K562 (cell line): Measurements from ENCODE around the gene WASF2. TPM values are rescaled to one million over a fixed set of nuclear protein-coding genes. Genes with fewer than 3 reads are reported as not detected.

Source experiments
- ATAC-seq: fragments of 200-7000 bp; cut with Tn5 transposase; 3 replicates; pipeline ENCODE4 v1.9.1; 2020; ENCODE audit warnings: moderate library complexity
- BruUV-seq: library from RNA; stranded (reverse); fragments of 400-500 nt; replicated peaks from 2 replicates; lab custom pipeline; 2021; lab: Mats Ljungman, UMichigan
- CTCF ChIA-PET: fragments of 300-600 bp; formaldehyde crosslinking; extraction: SDS; loops from one replicate; lab custom pipeline; 2021; ENCODE audit warnings: low intra/inter-chr PET ratio; lab: Yijun Ruan, JAX
- POLR2A ChIA-PET: fragments of 300-600, 350-650 bp; sonication (Branson Sonifier 250); formaldehyde crosslinking; extraction: SDS; loops from one replicate; lab custom pipeline; 2021; ENCODE audit warnings: antibody characterized with exemption, inconsistent platforms; lab: Yijun Ruan, JAX
- DNase-seq, 4 experiments: peaks; one replicate each; pipeline versions ENCODE4 v3.0.0 to v3.0.0-alpha.2; 2011 to 2018; ENCODE audit warnings: low spot score in 3 of 4, mixed read lengths in 3 of 4; ENCODE audit errors: extremely low read depth in 1 of 4
- FAIRE-seq: peaks from 2 replicates; lab custom pipeline; 2011; peaks lifted over from hg19 to GRCh38; lab: Jason Lieb, UNC
- H2AFZ ChIP-seq: 2 replicates; pipeline ENCODE4 v1.6.0; 2011; ENCODE audit warnings: low read depth, low read length, control low read depth, inconsistent platforms
- H3K27ac ChIP-seq: fragments of 200-600 bp; 3 replicates; pipeline ENCODE4 v1.8.0; 2011; ENCODE audit warnings: low read depth, mild to moderate bottlenecking, control low read depth, inconsistent platforms, low read length, moderate library complexity, mixed read lengths; ENCODE audit errors: extremely low read depth
- H3K27me3 ChIP-seq, 2 experiments: fragments of 300-600 bp in 1 of 2; 2 replicates in 1 of 2; 3 replicates in 1 of 2; pipeline versions ENCODE4 v1.6.0 to v1.8.0; 2011; ENCODE audit warnings: inconsistent platforms in 2 of 2, low read length in 2 of 2, mild to moderate bottlenecking in 1 of 2, mixed read lengths in 1 of 2, moderate library complexity in 1 of 2; ENCODE audit not compliant: control insufficient read depth in 2 of 2, insufficient read depth in 2 of 2
- H3K36me3 ChIP-seq: fragments of 300-600 bp; 3 replicates; pipeline ENCODE4 v1.8.0; 2011; ENCODE audit warnings: mild to moderate bottlenecking, low read length, inconsistent platforms; ENCODE audit not compliant: control insufficient read depth, insufficient read depth
- H3K4me1 ChIP-seq, 2 experiments: fragments of 200-600 bp in 1 of 2; replicated peaks in 1 of 2; 2 replicates in 1 of 2; 3 replicates in 1 of 2; pipeline versions ENCODE4 v1.5.1 to v1.8.0; 2011; ENCODE audit warnings: inconsistent platforms in 2 of 2, low read length in 2 of 2, mild to moderate bottlenecking in 1 of 2, mixed read lengths in 1 of 2, moderate library complexity in 1 of 2; ENCODE audit not compliant: control insufficient read depth in 2 of 2, insufficient read depth in 2 of 2
- H3K4me2 ChIP-seq: 2 replicates; pipeline ENCODE4 v1.6.1; 2011; ENCODE audit warnings: low read length, control low read depth, inconsistent platforms, mixed read lengths; ENCODE audit not compliant: insufficient read depth
- H3K4me3 ChIP-seq: fragments of 200-600 bp; sonication (generic), shearing (Covaris generic); 2 replicates; pipeline ENCODE4 v1.5.1; 2016; ENCODE audit warnings: control low read depth, inconsistent platforms
- H3K79me2 ChIP-seq: fragments of 200-600 bp; 3 replicates; pipeline ENCODE4 v1.8.0; 2011; ENCODE audit warnings: low read length, inconsistent platforms; ENCODE audit not compliant: control insufficient read depth, insufficient read depth
- H3K9ac ChIP-seq, 2 experiments: 2 replicates each; pipeline versions ENCODE4 v1.6.0 to v1.6.1; 2011; ENCODE audit warnings: low read depth in 2 of 2, low read length in 2 of 2, control low read depth in 1 of 2, inconsistent platforms in 1 of 2, mild to moderate bottlenecking in 1 of 2, mixed read lengths in 1 of 2; ENCODE audit not compliant: insufficient read depth in 1 of 2
- H3K9me1 ChIP-seq: one replicate; pipeline ENCODE4 v1.6.0; 2011; ENCODE audit warnings: inconsistent platforms, mild to moderate bottlenecking, low read length, moderate library complexity; ENCODE audit not compliant: control insufficient read depth, insufficient read depth
- H3K9me3 ChIP-seq: replicated peaks from 2 replicates; pipeline ENCODE4 v1.5.1; 2011; ENCODE audit warnings: low read depth, low read length, inconsistent platforms; ENCODE audit not compliant: control insufficient read depth, insufficient read depth
- H4K20me1 ChIP-seq: replicated peaks from 2 replicates; pipeline ENCODE4 v1.6.1; 2011; ENCODE audit warnings: low read length, inconsistent platforms, mixed read lengths; ENCODE audit not compliant: control insufficient read depth, insufficient read depth
- BMI1 ChIP-seq: fragments of 150-350 bp; IDR thresholded peaks from 2 replicates; pipeline ENCODE4 v1.6.1; 2014; ENCODE audit warnings: low read length
- CBX1 ChIP-seq: sonication (generic); IDR thresholded peaks from 2 replicates; pipeline ENCODE4 v1.6.1; 2016; ENCODE audit warnings: antibody characterized with exemption, low read depth, mild to moderate bottlenecking
- CBX2 ChIP-seq: fragments of 200-600 bp; sonication (generic); IDR thresholded peaks from one replicate; pipeline ENCODE4 v1.6.1; 2012; ENCODE audit warnings: mild to moderate bottlenecking, low read length, inconsistent platforms; ENCODE audit not compliant: insufficient read depth, poor library complexity, severe bottlenecking
- EGR1 ChIP-seq: fragments of 450-650 bp; conservative IDR thresholded peaks from 2 replicates; pipeline ENCODE4 v1.6.1; 2017; ENCODE audit warnings: mild to moderate bottlenecking
- KDM5B ChIP-seq: fragments of 200-600 bp; sonication (generic); IDR thresholded peaks from 2 replicates; pipeline ENCODE4 v1.6.1; 2012; ENCODE audit warnings: low read depth, mild to moderate bottlenecking, moderate library complexity, low read length, control low read depth, inconsistent platforms; ENCODE audit not compliant: insufficient replicate concordance
- MXD1 ChIP-seq: fragments of 250-450 bp; sonication (Bioruptor Pico); IDR thresholded peaks from 2 replicates; pipeline ENCODE4 v1.8.0; 2021; ENCODE audit warnings: borderline replicate concordance, mild to moderate bottlenecking, moderate library complexity; ENCODE audit not compliant: poor library complexity, severe bottlenecking
- SREBF2 ChIP-seq: sonication (generic); formaldehyde crosslinking; IDR thresholded peaks from 2 replicates; pipeline ENCODE4 v1.4.0; 2020; ENCODE audit warnings: mild to moderate bottlenecking, missing genetic modification reagents
- TAL1 ChIP-seq: fragments of 450-650 bp; IDR thresholded peaks from 2 replicates; pipeline ENCODE4 v1.6.1; 2016; ENCODE audit warnings: mild to moderate bottlenecking
- ZNF143 ChIP-seq: sonication (generic); formaldehyde crosslinking; IDR thresholded peaks from 2 replicates; pipeline ENCODE4 v1.9.0; 2022; ENCODE audit warnings: mild to moderate bottlenecking, missing genetic modification reagents
- ZNF583 ChIP-seq: fragments of 250-450 bp; sonication (Bioruptor Pico); IDR thresholded peaks from 2 replicates; pipeline ENCODE4 v1.4.0; 2020
- WGBS: fragments of 100-300 bp; shearing (Covaris generic); methylation state at CpG from one replicate; pipeline ENCODE4 v1.1.6; 2016; ENCODE audit warnings: low coverage, mixed read lengths; ENCODE audit not compliant: insufficient coverage; ENCODE audit errors: missing lambda C conversion rate; 5-methylcytosine and 5-hydroxymethylcytosine counted together
- in situ Hi-C: fragments of 300-500 bp; cut with MboI; formaldehyde crosslinking; loops from 4 replicates; pipeline ENCODE4 v1.15.0; 2018; ENCODE audit warnings: inconsistent platforms, mixed read lengths
- intact Hi-C: fragments of 100-400 bp; cut with micrococcal nuclease; formaldehyde crosslinking; loops from 2 replicates; pipeline ENCODE4 v1.14.2; 2022
- polyA plus RNA-seq, 8 experiments: library from polyadenylated mRNA; depleted of rRNA in 4 of 8; stranded (reverse) in 5 of 8; unstranded in 3 of 8; fragments of >200 nt; fragmentation: Nextera tagmentation in 2 of 8; fragmentation: Illumina TruSeq in 1 of 8; extraction: Ambion mirVana in 2 of 8; extraction: Trizol in 1 of 8; gene quantifications; 2 replicates each; pipeline versions ENCODE4 v1.2.1 to v1.2.3, GENCODE V29; 2011 to 2014; ENCODE audit warnings: inconsistent platforms in 1 of 8, missing spikeins in 1 of 8
- total RNA-seq, 7 experiments: library from RNA; depleted of rRNA in 6 of 7; stranded (reverse); fragments of >200 nt in 6 of 7; fragmentation: Illumina TruSeq in 2 of 7; extraction: Trizol in 2 of 7; gene quantifications; 2 replicates each; pipeline versions ENCODE4 v1.2.1 to v1.2.3, GENCODE V29; 2011 to 2021; ENCODE audit warnings: low replicate concordance in 1 of 7
- TF ChIP-seq, protein P1 (sequence below): sonication (generic); formaldehyde crosslinking; IDR thresholded peaks from 2 replicates; pipeline ENCODE4 v1.8.0; 2022; ENCODE audit warnings: mild to moderate bottlenecking, missing genetic modification reagents
- TF ChIP-seq, protein P2 (sequence below), 2 experiments: fragments of 450-650 bp; conservative IDR thresholded peaks; 2 replicates each; pipeline ENCODE4 v1.6.1; 2017; ENCODE audit warnings: mild to moderate bottlenecking in 2 of 2, moderate library complexity in 2 of 2

Gene WASF2
- total and polyA plus RNA-seq, 9 of the 15 experiments (the other 6 are each of a cell fraction or from before 2014, with no cell fraction given): 8.2 to 163 (median 31.2) TPM

- Histone ChIP-seq H3K4me1 (peaks cover 55 to 90% of the 10 kb centered on the region in 2 experiments), H3K9ac (peak overlapping the region; percentile 88 to 96), H3K9me1 (no peaks in the 10 kb centered on the region), H3K4me2 (peak overlapping the region; percentile 99), H4K20me1 (no peaks in the 10 kb centered on the region), H3K9me3 (no peaks in the 10 kb centered on the region), H3K36me3 (peaks cover 3% of the 10 kb centered on the region; the same call in 1 of the 3 replicates), H2AFZ (peak overlapping the region; percentile 83), H3K79me2 (peaks cover 36% of the 10 kb centered on the region), H3K4me3 (peak overlapping the region; percentile 54), H3K27me3 (no peaks in the 10 kb centered on the region), H3K27ac (peak overlapping the region; percentile 88)
- ChIA-PET POLR2A (interaction anchor here (0.6 to 2.4 kb wide), 17 partner anchors 9 to 1054 kb away, joined by 3 to 11 read pairs (median 3); partner anchors contain the start of gene WASF2), CTCF (no interaction called here)
- in situ Hi-C loops: no loop called here
- ATAC-seq: peak; percentile 90
- peak; percentile 94 to 97 (median 96) for DNase-seq
- intact Hi-C loops: loop anchor here (2.0 kb wide), 3 partner anchors 17 to 37 kb away; no protein-coding TSS in a partner anchor
- peak; percentile 90 for FAIRE-seq
- BruUV-seq: no TSS peak
- 1% methylated on average over 15 of the region's 16 CpGs for WGBS
- TF ChIP-seq ZNF583 (CRISPR knock-in tag) (peak; percentile 7; the same call in 1 of the 2 replicates), ZNF143 (CRISPR knock-in tag) (no peak), MXD1 (peak; percentile 41), CBX2 (no peak), BMI1 (no peak), CBX1 (peak; percentile 3; the same call in 1 of the 2 replicates), EGR1 (peak; percentile 82), SREBF2 (CRISPR knock-in tag) (0 out of 2 replicates have a peak, but pooled peaks have one; percentile 54), KDM5B (peak; percentile 77), TAL1 (no peak)
- TF ChIP-seq, protein P1, sequence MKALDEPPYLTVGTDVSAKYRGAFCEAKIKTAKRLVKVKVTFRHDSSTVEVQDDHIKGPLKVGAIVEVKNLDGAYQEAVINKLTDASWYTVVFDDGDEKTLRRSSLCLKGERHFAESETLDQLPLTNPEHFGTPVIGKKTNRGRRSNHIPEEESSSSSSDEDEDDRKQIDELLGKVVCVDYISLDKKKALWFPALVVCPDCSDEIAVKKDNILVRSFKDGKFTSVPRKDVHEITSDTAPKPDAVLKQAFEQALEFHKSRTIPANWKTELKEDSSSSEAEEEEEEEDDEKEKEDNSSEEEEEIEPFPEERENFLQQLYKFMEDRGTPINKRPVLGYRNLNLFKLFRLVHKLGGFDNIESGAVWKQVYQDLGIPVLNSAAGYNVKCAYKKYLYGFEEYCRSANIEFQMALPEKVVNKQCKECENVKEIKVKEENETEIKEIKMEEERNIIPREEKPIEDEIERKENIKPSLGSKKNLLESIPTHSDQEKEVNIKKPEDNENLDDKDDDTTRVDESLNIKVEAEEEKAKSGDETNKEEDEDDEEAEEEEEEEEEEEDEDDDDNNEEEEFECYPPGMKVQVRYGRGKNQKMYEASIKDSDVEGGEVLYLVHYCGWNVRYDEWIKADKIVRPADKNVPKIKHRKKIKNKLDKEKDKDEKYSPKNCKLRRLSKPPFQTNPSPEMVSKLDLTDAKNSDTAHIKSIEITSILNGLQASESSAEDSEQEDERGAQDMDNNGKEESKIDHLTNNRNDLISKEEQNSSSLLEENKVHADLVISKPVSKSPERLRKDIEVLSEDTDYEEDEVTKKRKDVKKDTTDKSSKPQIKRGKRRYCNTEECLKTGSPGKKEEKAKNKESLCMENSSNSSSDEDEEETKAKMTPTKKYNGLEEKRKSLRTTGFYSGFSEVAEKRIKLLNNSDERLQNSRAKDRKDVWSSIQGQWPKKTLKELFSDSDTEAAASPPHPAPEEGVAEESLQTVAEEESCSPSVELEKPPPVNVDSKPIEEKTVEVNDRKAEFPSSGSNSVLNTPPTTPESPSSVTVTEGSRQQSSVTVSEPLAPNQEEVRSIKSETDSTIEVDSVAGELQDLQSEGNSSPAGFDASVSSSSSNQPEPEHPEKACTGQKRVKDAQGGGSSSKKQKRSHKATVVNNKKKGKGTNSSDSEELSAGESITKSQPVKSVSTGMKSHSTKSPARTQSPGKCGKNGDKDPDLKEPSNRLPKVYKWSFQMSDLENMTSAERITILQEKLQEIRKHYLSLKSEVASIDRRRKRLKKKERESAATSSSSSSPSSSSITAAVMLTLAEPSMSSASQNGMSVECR: peak; percentile 74; the same call in 1 of the 2 replicates
- TF ChIP-seq, protein P2, sequence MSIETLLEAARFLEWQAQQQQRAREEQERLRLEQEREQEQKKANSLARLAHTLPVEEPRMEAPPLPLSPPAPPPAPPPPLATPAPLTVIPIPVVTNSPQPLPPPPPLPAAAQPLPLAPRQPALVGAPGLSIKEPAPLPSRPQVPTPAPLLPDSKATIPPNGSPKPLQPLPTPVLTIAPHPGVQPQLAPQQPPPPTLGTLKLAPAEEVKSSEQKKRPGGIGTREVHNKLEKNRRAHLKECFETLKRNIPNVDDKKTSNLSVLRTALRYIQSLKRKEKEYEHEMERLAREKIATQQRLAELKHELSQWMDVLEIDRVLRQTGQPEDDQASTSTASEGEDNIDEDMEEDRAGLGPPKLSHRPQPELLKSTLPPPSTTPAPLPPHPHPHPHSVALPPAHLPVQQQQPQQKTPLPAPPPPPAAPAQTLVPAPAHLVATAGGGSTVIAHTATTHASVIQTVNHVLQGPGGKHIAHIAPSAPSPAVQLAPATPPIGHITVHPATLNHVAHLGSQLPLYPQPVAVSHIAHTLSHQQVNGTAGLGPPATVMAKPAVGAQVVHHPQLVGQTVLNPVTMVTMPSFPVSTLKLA (conservative IDR thresholded peaks at IDR 0.05): no peak; a peak in 2 of 4 replicates
Measured at GRCh38 chr1:27525296-27526272, 35.6 kb upstream of the WASF2 start.
